ENCODE results near the gene CALN1. TPM values are rescaled to one million over a fixed set of nuclear protein-coding genes. Genes with fewer than 3 reads are reported as not detected.
"Not testable (repeated sequence)": the region's sequence is repeated elsewhere in the genome, so short reads cannot be mapped to it uniquely, and the experiment has no call there.

Gene CALN1
- total and polyA plus RNA-seq, 4 donors, result 0.14 to 0.84 (median 0.24) TPM

DNA sequence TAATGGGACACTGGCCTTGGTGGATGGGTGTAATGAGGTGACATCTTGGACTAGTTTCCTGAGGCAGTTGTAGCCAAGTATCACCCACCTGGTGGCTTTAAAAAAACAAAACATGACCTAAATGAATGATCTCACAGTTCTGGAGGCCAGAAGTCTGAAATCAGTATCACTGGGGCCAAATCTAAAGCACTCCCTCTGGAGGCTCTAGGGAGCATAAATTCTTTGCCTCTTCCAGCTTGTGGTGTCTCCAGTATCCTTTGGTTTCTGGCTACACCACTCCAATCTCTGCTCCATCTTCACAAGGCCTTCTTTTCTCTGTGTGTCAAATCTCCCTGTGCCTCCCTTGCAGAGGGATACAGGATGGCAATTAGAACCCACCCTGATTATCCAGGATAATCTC lies 342.9 kb downstream of the CALN1 start (continued):
- TF ChIP-seq, protein P1, sequence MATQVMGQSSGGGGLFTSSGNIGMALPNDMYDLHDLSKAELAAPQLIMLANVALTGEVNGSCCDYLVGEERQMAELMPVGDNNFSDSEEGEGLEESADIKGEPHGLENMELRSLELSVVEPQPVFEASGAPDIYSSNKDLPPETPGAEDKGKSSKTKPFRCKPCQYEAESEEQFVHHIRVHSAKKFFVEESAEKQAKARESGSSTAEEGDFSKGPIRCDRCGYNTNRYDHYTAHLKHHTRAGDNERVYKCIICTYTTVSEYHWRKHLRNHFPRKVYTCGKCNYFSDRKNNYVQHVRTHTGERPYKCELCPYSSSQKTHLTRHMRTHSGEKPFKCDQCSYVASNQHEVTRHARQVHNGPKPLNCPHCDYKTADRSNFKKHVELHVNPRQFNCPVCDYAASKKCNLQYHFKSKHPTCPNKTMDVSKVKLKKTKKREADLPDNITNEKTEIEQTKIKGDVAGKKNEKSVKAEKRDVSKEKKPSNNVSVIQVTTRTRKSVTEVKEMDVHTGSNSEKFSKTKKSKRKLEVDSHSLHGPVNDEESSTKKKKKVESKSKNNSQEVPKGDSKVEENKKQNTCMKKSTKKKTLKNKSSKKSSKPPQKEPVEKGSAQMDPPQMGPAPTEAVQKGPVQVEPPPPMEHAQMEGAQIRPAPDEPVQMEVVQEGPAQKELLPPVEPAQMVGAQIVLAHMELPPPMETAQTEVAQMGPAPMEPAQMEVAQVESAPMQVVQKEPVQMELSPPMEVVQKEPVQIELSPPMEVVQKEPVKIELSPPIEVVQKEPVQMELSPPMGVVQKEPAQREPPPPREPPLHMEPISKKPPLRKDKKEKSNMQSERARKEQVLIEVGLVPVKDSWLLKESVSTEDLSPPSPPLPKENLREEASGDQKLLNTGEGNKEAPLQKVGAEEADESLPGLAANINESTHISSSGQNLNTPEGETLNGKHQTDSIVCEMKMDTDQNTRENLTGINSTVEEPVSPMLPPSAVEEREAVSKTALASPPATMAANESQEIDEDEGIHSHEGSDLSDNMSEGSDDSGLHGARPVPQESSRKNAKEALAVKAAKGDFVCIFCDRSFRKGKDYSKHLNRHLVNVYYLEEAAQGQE (IDR thresholded peaks at IDR 0.05), result no peak
- TF ChIP-seq RXRA (IDR thresholded peaks at IDR 0.05) (no peak), GABPA (IDR thresholded peaks at IDR 0.05 in 1 of 2, conservative IDR thresholded peaks at IDR 0.05 in 1 of 2) (no peak), RAD21 (IDR thresholded peaks at IDR 0.05) (no peak), FOXA2 (IDR thresholded peaks at IDR 0.05) (no peak), FOXA1 (IDR thresholded peaks at IDR 0.05) (no peak), SP1 (IDR thresholded peaks at IDR 0.05) (no peak)

DNA sequence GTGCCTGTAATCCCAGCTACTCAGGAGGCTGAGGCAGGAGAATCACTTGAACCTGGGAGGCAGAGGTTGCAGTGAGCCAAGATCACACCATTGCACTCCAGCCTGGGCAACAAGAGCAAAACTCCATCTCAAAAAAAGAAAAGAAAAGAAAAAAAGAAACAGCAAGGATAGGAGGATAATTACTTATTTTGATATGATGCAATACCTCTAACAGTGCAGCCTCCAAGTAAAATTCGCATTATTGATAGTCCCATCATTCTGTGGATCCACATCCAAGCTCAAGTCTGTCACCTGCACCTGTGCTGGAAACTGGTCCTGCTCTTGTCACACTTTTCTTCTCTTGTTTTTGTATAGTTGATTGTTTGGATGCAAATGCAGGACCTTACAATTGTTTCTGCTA lies 346.4 kb downstream of the CALN1 start:
- 77% methylated on average over 1 of the region's 1 CpG for WGBS

DNA sequence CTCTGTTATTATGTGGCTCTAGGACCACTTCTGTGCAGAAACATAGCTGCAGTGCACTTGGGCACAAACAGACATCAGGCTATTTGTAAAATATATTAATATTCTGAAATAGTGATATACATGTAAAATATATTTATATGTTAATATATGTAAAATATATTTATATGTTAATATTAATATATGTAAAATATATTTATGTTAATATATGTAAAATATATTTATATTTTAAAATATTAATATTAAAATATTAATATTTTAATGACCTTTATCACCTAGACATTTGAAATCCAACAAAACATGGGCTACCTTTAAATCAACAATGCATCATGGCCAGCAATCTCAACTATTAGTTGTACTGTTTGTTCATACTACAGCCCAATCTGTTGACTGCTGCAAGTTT lies 347.2 kb downstream of the CALN1 start:
- no peaks in the 10 kb centered on the region for H3K9me3 ChIP-seq (ENCODE audit: control insufficient read depth in 4 of 4, low read length in 3 of 4)
- no peak for DNase-seq (ENCODE audit: low spot score)
- no peaks in the 10 kb centered on the region for H3K4me1 ChIP-seq (ENCODE audit: control insufficient read depth in 4 of 4, insufficient read depth in 4 of 4, low read length in 3 of 4)
- no peak overlapping the region for H3K4me3 ChIP-seq (ENCODE audit: low read depth in 1 of 3, low read length in 3 of 3)
- peaks cover 0 to 5% (median 0%) of the 10 kb centered on the region in 4 donors for H3K27me3 ChIP-seq (ENCODE audit: control insufficient read depth in 4 of 4, insufficient read depth in 4 of 4, low read length in 3 of 4)
- no peak for TF ChIP-seq SP1 (IDR thresholded peaks at IDR 0.05)
- TF ChIP-seq GABPA (IDR thresholded peaks at IDR 0.05 in 1 of 2, conservative IDR thresholded peaks at IDR 0.05 in 1 of 2), result no peak
- TF ChIP-seq FOXA1 (IDR thresholded peaks at IDR 0.05), result no peak
- TF ChIP-seq EGR1 (IDR thresholded peaks at IDR 0.05; ENCODE audit: low read depth in 2 of 2), result no peak
- TF ChIP-seq, protein P2, sequence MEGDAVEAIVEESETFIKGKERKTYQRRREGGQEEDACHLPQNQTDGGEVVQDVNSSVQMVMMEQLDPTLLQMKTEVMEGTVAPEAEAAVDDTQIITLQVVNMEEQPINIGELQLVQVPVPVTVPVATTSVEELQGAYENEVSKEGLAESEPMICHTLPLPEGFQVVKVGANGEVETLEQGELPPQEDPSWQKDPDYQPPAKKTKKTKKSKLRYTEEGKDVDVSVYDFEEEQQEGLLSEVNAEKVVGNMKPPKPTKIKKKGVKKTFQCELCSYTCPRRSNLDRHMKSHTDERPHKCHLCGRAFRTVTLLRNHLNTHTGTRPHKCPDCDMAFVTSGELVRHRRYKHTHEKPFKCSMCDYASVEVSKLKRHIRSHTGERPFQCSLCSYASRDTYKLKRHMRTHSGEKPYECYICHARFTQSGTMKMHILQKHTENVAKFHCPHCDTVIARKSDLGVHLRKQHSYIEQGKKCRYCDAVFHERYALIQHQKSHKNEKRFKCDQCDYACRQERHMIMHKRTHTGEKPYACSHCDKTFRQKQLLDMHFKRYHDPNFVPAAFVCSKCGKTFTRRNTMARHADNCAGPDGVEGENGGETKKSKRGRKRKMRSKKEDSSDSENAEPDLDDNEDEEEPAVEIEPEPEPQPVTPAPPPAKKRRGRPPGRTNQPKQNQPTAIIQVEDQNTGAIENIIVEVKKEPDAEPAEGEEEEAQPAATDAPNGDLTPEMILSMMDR (IDR thresholded peaks at IDR 0.05; ENCODE audit: low read depth, low read length, missing input control), result no peak
- no peak for TF ChIP-seq NR2F2 (IDR thresholded peaks at IDR 0.05)
- TF ChIP-seq, protein P1 (IDR thresholded peaks at IDR 0.05), result no peak
- TF ChIP-seq YY1 (IDR thresholded peaks at IDR 0.05), result no peak
- TF ChIP-seq JUND (IDR thresholded peaks at IDR 0.05), result no peak
- TF ChIP-seq, protein P3, sequence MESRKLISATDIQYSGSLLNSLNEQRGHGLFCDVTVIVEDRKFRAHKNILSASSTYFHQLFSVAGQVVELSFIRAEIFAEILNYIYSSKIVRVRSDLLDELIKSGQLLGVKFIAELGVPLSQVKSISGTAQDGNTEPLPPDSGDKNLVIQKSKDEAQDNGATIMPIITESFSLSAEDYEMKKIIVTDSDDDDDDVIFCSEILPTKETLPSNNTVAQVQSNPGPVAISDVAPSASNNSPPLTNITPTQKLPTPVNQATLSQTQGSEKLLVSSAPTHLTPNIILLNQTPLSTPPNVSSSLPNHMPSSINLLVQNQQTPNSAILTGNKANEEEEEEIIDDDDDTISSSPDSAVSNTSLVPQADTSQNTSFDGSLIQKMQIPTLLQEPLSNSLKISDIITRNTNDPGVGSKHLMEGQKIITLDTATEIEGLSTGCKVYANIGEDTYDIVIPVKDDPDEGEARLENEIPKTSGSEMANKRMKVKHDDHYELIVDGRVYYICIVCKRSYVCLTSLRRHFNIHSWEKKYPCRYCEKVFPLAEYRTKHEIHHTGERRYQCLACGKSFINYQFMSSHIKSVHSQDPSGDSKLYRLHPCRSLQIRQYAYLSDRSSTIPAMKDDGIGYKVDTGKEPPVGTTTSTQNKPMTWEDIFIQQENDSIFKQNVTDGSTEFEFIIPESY (IDR thresholded peaks at IDR 0.05), result no peak
- no peak for TF ChIP-seq TAF1 (conservative IDR thresholded peaks at IDR 0.05)
- TF ChIP-seq, protein P4, sequence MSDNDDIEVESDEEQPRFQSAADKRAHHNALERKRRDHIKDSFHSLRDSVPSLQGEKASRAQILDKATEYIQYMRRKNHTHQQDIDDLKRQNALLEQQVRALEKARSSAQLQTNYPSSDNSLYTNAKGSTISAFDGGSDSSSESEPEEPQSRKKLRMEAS (IDR thresholded peaks at IDR 0.05), result no peak
- no peak for TF ChIP-seq RAD21 (IDR thresholded peaks at IDR 0.05)
- TF ChIP-seq HNF4A (conservative IDR thresholded peaks at IDR 0.05), result no peak
- TF ChIP-seq FOXA2 (IDR thresholded peaks at IDR 0.05), result no peak
- no peak for TF ChIP-seq HNF4G (IDR thresholded peaks at IDR 0.05)
- TF ChIP-seq, protein P5, sequence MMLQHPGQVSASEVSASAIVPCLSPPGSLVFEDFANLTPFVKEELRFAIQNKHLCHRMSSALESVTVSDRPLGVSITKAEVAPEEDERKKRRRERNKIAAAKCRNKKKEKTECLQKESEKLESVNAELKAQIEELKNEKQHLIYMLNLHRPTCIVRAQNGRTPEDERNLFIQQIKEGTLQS (IDR thresholded peaks at IDR 0.05), result no peak
- H3K36me3 ChIP-seq (ENCODE audit: control insufficient read depth in 4 of 4, insufficient read depth in 3 of 4, low read depth in 1 of 4, low read length in 3 of 4), result no peaks in the 10 kb centered on the region
- no peak overlapping the region for H3K27ac ChIP-seq (ENCODE audit: low read depth in 1 of 2, low read length in 2 of 2)
- H3K9ac ChIP-seq (ENCODE audit: low read depth in 1 of 2, low read length in 2 of 2), result no peak overlapping the region

More for the DNA sequence above, 346.4 kb downstream of the CALN1 start:
- not testable (repeated sequence) for H3K4me3 ChIP-seq (ENCODE audit: low read depth in 1 of 3, low read length in 3 of 3); H3K9ac ChIP-seq (ENCODE audit: low read depth in 1 of 2, low read length in 2 of 2); H3K9me3 ChIP-seq (ENCODE audit: control insufficient read depth in 4 of 4, low read length in 3 of 4); H3K27me3 ChIP-seq (ENCODE audit: control insufficient read depth in 4 of 4, insufficient read depth in 4 of 4, low read length in 3 of 4); DNase-seq (ENCODE audit: low spot score); H3K36me3 ChIP-seq (ENCODE audit: control insufficient read depth in 4 of 4, insufficient read depth in 3 of 4, low read depth in 1 of 4, low read length in 3 of 4); H3K27ac ChIP-seq (ENCODE audit: low read depth in 1 of 2, low read length in 2 of 2); H3K4me1 ChIP-seq (ENCODE audit: control insufficient read depth in 4 of 4, insufficient read depth in 4 of 4, low read length in 3 of 4)

All from liver (tissue), 9 donors.